ENCODE data around the gene PCDHB8.
"Not testable (repeated sequence)": the region's sequence is repeated elsewhere in the genome, so short reads cannot be mapped to it uniquely, and the experiment has no call there.

GRCh38 chr5:141210281-141210680 is 32.7 kb downstream of the PCDHB8 start:
- TF ChIP-seq, protein P1, sequence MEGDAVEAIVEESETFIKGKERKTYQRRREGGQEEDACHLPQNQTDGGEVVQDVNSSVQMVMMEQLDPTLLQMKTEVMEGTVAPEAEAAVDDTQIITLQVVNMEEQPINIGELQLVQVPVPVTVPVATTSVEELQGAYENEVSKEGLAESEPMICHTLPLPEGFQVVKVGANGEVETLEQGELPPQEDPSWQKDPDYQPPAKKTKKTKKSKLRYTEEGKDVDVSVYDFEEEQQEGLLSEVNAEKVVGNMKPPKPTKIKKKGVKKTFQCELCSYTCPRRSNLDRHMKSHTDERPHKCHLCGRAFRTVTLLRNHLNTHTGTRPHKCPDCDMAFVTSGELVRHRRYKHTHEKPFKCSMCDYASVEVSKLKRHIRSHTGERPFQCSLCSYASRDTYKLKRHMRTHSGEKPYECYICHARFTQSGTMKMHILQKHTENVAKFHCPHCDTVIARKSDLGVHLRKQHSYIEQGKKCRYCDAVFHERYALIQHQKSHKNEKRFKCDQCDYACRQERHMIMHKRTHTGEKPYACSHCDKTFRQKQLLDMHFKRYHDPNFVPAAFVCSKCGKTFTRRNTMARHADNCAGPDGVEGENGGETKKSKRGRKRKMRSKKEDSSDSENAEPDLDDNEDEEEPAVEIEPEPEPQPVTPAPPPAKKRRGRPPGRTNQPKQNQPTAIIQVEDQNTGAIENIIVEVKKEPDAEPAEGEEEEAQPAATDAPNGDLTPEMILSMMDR (IDR thresholded peaks at IDR 0.05) = not testable (repeated sequence)
- TF ChIP-seq POLR2AphosphoS5 (IDR thresholded peaks at IDR 0.05; ENCODE audit: insufficient read depth in 1 of 2, low read depth in 1 of 2); POLR2A (IDR thresholded peaks at IDR 0.05): not testable (repeated sequence)
